Fibroblast of pulmonary artery (primary cell): Measurements from ENCODE around the gene MALT1.
A peak's percentile ranks its signal among the peaks of the same experiment; 100 is the strongest.

Source experiments
- DNase-seq: peaks from one replicate; pipeline ENCODE4 v3.0.0-alpha.2; 2010; ENCODE audit warnings: low read depth
- H3K4me3 ChIP-seq: replicated peaks from 2 replicates; pipeline ENCODE4 v1.5.1; 2011; ENCODE audit warnings: low read depth, mild to moderate bottlenecking, control low read depth, low read length, moderate library complexity
- CTCF ChIP-seq: IDR thresholded peaks from 2 replicates; pipeline ENCODE4 v1.5.1; 2011; ENCODE audit warnings: mild to moderate bottlenecking, control low read depth, low read length, inconsistent platforms; ENCODE audit errors: missing control alignments

MALT1 gene

GRCh38 chr18:58635891-58636290 lies 35.4 kb upstream of the MALT1 start:
- TF ChIP-seq CTCF, result no peak
- DNase-seq, result peak; percentile 91
- H3K4me3 ChIP-seq, result no peak overlapping the region

- no peak for TF ChIP-seq CTCF
- H3K4me3 ChIP-seq, result no peak overlapping the region
- DNase-seq, result no peak
These were observed 34.1 kb upstream of the MALT1 start for GRCh38 chr18:58637197-58637596.

GRCh38 chr18:58637946-58638345 lies 33.3 kb upstream of the MALT1 start:
- no peak overlapping the region for H3K4me3 ChIP-seq
- no peak for DNase-seq
- no peak for TF ChIP-seq CTCF

- no peak overlapping the region for H3K4me3 ChIP-seq
- DNase-seq, result no peak
- no peak for TF ChIP-seq CTCF
These were observed 32.8 kb upstream of the MALT1 start for GRCh38 chr18:58638441-58638840.

- DNase-seq, result no peak
- no peak overlapping the region for H3K4me3 ChIP-seq
- TF ChIP-seq CTCF, result no peak
These were observed 32.0 kb upstream of the MALT1 start for GRCh38 chr18:58639237-58639636.

GRCh38 chr18:58639751-58640427 lies 31.4 kb upstream of the MALT1 start:
- DNase-seq, result peak; percentile 64
- no peak overlapping the region for H3K4me3 ChIP-seq
- no peak for TF ChIP-seq CTCF

- no peak for DNase-seq
- no peak for TF ChIP-seq CTCF
- no peak overlapping the region for H3K4me3 ChIP-seq
These were observed 30.8 kb upstream of the MALT1 start for GRCh38 chr18:58640428-58640805.
